ENCODE data around the gene CARS2. TPM values are rescaled to one million over a fixed set of nuclear protein-coding genes. Genes with fewer than 3 reads are reported as not detected.

CARS2 gene
- total RNA-seq, 2 donors from 2014 or later = 43.0 to 82.6 TPM

DNA sequence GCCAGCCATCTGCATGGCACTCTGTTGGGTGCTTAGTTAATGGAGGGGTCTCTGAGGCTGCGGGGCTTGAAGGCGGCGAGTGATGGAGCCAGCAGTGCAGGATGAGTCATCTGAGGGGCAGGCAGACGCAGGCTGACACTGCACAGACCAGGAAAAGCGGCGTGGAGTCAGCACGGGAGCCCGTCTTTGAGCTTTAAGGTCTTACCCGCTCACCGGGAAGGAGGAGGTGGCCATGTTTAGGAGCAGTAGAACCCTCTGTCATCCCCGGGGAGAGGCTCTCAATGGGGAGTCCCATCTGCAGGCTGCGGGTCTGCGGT, 77.5 kb downstream of the CARS2 start:
- H3K4me3 ChIP-seq = no peak overlapping the region
- peaks cover 5% of the 10 kb centered on the region for H3K4me1 ChIP-seq
- no peaks in the 10 kb centered on the region for H3K36me3 ChIP-seq
- intact Hi-C loops (cut with DNase I) = no loop called here
- DNase-seq = no peak
- no peak overlapping the region for H3K9ac ChIP-seq (ENCODE audit: low read depth in 2 of 2, low read length in 2 of 2)
- H3K27ac ChIP-seq = no peak overlapping the region
- H3K27me3 ChIP-seq = no peaks in the 10 kb centered on the region
- no peaks in the 10 kb centered on the region for H3K9me3 ChIP-seq
- TF ChIP-seq, protein P1, sequence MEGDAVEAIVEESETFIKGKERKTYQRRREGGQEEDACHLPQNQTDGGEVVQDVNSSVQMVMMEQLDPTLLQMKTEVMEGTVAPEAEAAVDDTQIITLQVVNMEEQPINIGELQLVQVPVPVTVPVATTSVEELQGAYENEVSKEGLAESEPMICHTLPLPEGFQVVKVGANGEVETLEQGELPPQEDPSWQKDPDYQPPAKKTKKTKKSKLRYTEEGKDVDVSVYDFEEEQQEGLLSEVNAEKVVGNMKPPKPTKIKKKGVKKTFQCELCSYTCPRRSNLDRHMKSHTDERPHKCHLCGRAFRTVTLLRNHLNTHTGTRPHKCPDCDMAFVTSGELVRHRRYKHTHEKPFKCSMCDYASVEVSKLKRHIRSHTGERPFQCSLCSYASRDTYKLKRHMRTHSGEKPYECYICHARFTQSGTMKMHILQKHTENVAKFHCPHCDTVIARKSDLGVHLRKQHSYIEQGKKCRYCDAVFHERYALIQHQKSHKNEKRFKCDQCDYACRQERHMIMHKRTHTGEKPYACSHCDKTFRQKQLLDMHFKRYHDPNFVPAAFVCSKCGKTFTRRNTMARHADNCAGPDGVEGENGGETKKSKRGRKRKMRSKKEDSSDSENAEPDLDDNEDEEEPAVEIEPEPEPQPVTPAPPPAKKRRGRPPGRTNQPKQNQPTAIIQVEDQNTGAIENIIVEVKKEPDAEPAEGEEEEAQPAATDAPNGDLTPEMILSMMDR (IDR thresholded peaks at IDR 0.05) = no peak

DNA sequence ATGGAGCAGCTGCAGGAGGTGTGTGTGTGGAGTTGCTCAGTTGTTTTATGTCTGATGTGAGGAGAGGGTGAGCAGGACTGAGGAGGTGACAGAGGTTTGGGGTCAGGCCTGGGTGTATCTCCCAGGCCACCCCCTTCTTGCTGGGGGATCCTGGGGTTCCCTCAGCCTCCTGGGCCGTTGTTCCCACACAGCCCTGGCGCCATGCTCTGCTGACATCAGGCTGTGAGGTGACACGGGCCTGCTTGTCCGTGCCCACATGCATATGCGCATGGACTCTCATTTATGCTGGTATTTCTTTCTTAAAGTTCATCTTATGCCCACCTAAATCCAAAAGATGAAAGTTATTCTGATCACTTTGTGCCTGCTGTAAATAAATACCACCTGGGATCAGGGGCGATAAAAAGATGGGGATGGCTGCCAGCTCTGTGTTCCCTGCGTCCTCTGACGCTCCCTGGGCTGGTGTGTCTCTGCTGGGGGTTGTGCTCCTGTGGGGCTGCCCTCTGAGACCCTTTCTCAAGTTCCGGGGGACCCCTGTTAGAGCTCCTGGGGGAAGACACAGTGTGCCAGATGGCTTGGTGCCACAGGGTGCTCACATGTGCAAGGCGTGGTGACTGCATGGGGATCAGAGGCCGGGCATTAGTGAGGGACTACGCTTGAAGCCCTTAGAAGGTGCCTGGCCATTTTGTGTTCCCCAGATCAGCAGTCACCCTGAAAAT, 78.0 kb downstream of the CARS2 start:
- TF ChIP-seq, protein P1 (IDR thresholded peaks at IDR 0.05) = no peak
- no peak overlapping the region for H3K27ac ChIP-seq
- H3K4me3 ChIP-seq = no peak overlapping the region
- no peaks in the 10 kb centered on the region for H3K36me3 ChIP-seq
- H3K4me1 ChIP-seq = peaks cover 5% of the 10 kb centered on the region
- no peak for DNase-seq
- H3K9me3 ChIP-seq = no peaks in the 10 kb centered on the region
- intact Hi-C loops (cut with DNase I) = no loop called here
- H3K9ac ChIP-seq (ENCODE audit: low read depth in 2 of 2, low read length in 2 of 2) = no peak overlapping the region
- H3K27me3 ChIP-seq = no peaks in the 10 kb centered on the region

DNA sequence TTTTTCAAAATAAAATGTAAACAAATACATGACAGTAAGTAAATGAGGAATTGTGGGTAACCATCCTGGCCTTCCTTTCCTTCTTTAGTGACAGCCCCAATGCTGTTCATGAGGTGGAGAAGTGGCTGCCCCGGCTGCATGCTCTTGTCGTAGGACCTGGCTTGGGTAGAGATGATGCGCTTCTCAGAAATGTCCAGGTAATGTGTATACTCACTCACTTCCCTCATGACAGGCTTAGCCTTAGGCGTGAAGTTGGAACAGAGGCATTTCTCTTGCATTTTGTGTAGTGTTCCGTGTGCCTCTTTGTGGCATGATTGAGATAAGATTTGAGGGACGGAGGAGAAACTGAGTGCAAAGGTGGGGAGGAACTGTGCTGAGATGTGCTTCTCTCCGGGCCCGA, 78.6 kb downstream of the CARS2 start:
- Histone ChIP-seq H3K9ac (ENCODE audit: low read depth in 2 of 2, low read length in 2 of 2) (no peak overlapping the region), H3K9me3 (no peaks in the 10 kb centered on the region), H3K4me3 (no peak overlapping the region), H3K27ac (no peak overlapping the region), H3K27me3 (no peaks in the 10 kb centered on the region), H3K36me3 (no peaks in the 10 kb centered on the region), H3K4me1 (peaks cover 5% of the 10 kb centered on the region)
- intact Hi-C loops (cut with DNase I) = no loop called here
- TF ChIP-seq, protein P1 (IDR thresholded peaks at IDR 0.05) = no peak
- no peak for DNase-seq

DNA sequence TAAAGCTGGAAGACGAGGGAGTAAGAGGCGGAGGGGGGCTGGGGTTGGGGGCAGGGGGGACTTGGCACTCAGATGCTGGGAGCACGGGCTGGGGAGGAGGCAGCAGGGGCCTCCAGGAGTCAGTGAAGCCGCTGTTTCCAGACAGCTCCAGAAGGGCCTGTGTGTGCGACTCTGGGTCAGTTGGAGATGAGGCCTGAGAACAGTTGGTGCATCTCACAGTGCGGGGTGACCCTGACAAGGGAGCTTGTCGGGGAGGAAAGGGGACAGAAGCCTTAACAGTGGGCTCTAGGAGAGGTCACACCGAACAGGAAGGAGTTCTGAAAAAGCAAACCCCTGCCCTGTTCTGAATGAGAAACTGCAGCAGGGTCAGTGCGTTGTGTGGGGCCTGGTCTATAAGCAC, 79.4 kb downstream of the CARS2 start:
- no peaks in the 10 kb centered on the region for H3K36me3 ChIP-seq
- H3K9me3 ChIP-seq = no peaks in the 10 kb centered on the region
- peaks cover 5% of the 10 kb centered on the region for H3K4me1 ChIP-seq
- H3K4me3 ChIP-seq = no peak overlapping the region
- H3K9ac ChIP-seq (ENCODE audit: low read depth in 2 of 2, low read length in 2 of 2) = no peak overlapping the region
- intact Hi-C loops (cut with DNase I) = no loop called here
- no peak for DNase-seq
- H3K27me3 ChIP-seq = no peaks in the 10 kb centered on the region
- TF ChIP-seq, protein P1 (IDR thresholded peaks at IDR 0.05) = no peak
- H3K27ac ChIP-seq = no peak overlapping the region

DNA sequence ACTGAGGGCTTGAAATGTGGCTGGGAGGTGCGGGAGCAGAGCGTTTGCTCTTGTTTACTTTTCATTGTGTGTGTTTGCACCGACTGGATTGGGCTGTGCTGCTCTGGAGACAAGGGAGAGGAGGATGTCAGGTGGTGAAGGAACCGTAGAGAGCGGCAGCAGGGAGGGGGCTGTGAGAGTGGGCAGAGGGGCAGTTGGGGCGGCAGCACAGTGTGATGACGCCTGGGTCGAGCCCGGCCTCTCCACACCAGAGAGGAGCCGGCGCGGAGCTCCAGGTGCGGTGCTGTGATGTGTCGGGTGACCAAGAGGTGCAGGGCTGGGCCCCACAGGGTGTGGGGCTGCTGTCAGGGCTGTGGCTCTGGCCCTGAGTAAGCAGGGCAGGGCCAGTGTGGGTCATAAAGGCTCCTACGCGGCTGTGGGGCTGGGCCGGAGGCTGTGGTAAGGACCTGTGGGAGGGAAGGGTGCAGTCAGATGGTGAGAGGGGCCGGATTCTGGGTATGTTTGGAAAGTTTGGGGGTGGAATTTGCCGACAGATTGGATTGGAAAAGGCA, 80.1 kb downstream of the CARS2 start:
- H3K36me3 ChIP-seq = no peaks in the 10 kb centered on the region

More for the DNA sequence above, 80.1 kb downstream of the CARS2 start:
- H3K27me3 ChIP-seq = no peaks in the 10 kb centered on the region
- TF ChIP-seq, protein P1 (IDR thresholded peaks at IDR 0.05) = no peak
- H3K9me3 ChIP-seq = no peaks in the 10 kb centered on the region
- peaks cover 5% of the 10 kb centered on the region for H3K4me1 ChIP-seq
- intact Hi-C loops (cut with DNase I) = no loop called here
- peak; percentile 76 for DNase-seq
- peak overlapping the region in 1 of 2 donors; percentile 82 for H3K9ac ChIP-seq (ENCODE audit: low read depth in 2 of 2, low read length in 2 of 2)
- no peak overlapping the region for H3K4me3 ChIP-seq
- H3K27ac ChIP-seq = peak overlapping the region; percentile 51

Data from colonic mucosa (tissue), 4 donors.